GM12865 (cell line): ENCODE data around the gene SLC5A5.

ENCODE experiments used
- DNase-seq: peaks from one replicate; pipeline ENCODE4 v3.0.0; 2010; ENCODE audit warnings: low read depth
- H3K4me3 ChIP-seq: 2 replicates; pipeline ENCODE4 v1.5.1; 2011; ENCODE audit warnings: mild to moderate bottlenecking, low read depth, low read length, control low read depth
- TF ChIP-seq, protein P1 (sequence below): IDR thresholded peaks from 2 replicates; pipeline ENCODE4 v1.5.1; 2011; ENCODE audit warnings: low read length, control low read depth, low read depth, inconsistent platforms; ENCODE audit not compliant: insufficient read depth; ENCODE audit errors: missing control alignments

The SLC5A5 gene

GRCh38 chr19:17871878-17872250 is at the start of gene SLC5A5:
Gene SLC5A5 (plus strand): TSS chr19:17871945. CDS start chr19:17872320, 375 bp downstream.
- no peak for DNase-seq
- no peak within 1 kb of the TSS for H3K4me3 ChIP-seq
- TF ChIP-seq, protein P1, sequence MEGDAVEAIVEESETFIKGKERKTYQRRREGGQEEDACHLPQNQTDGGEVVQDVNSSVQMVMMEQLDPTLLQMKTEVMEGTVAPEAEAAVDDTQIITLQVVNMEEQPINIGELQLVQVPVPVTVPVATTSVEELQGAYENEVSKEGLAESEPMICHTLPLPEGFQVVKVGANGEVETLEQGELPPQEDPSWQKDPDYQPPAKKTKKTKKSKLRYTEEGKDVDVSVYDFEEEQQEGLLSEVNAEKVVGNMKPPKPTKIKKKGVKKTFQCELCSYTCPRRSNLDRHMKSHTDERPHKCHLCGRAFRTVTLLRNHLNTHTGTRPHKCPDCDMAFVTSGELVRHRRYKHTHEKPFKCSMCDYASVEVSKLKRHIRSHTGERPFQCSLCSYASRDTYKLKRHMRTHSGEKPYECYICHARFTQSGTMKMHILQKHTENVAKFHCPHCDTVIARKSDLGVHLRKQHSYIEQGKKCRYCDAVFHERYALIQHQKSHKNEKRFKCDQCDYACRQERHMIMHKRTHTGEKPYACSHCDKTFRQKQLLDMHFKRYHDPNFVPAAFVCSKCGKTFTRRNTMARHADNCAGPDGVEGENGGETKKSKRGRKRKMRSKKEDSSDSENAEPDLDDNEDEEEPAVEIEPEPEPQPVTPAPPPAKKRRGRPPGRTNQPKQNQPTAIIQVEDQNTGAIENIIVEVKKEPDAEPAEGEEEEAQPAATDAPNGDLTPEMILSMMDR, result no peak

- H3K4me3 ChIP-seq, result no peak overlapping the region
- no peak for DNase-seq
- TF ChIP-seq, protein P1, result no peak
Observed at GRCh38 chr19:17824339-17824738, 47.4 kb upstream of the SLC5A5 start.

DNA sequence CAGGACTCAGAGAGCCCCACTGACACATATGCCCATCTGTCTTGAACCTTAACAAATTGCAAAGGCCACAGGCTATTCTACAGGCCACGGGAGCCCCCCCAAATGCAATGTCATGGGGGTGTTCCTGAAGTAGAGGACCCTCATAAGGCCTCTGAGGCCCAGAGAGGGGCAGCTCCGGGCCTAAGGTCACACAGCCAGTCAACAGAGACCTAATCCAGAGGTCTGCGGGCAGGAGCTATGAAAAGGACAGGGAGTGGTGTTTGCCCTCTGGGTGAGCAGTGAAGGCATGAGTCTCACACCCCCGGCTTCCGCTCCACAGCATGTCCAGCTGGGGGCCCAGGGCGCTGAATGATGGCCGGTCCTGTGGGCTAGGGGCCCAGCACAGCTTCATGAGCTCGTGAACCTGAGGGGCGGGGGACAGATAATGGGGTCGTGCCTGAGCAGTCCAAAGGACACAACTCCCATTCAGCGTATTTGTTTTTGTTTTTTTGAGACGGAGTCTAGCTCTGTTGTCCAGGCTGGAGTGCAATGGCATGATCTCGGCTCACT is 45.2 kb upstream of the SLC5A5 start:
- TF ChIP-seq, protein P1, result no peak
- no peak for DNase-seq
- H3K4me3 ChIP-seq, result no peak overlapping the region

- TF ChIP-seq, protein P1, result no peak
- no peak overlapping the region for H3K4me3 ChIP-seq
- no peak for DNase-seq
Observed at GRCh38 chr19:17829855-17830566, 41.7 kb upstream of the SLC5A5 start.

- TF ChIP-seq, protein P1, result no peak
- DNase-seq, result peak; percentile 70
- H3K4me3 ChIP-seq, result no peak overlapping the region
Observed at GRCh38 chr19:17830567-17831418, 41.0 kb upstream of the SLC5A5 start.

- H3K4me3 ChIP-seq, result no peak overlapping the region
- DNase-seq, result no peak
- TF ChIP-seq, protein P1, result no peak
Observed at GRCh38 chr19:17831419-17831888, 40.3 kb upstream of the SLC5A5 start.
